Mesodermal cell (in vitro differentiated cells): ENCODE results near the gene LIPC.
A peak's percentile ranks its signal among the peaks of the same experiment; 100 is the strongest.

Source experiments
- H3K27ac ChIP-seq: 2 replicates; pipeline ENCODE4 v1.7.0; 2013; ENCODE audit warnings: mild to moderate bottlenecking, low read depth, low read length, moderate library complexity; ENCODE audit not compliant: severe bottlenecking
- H3K36me3 ChIP-seq: 2 replicates; pipeline ENCODE4 v1.7.1; 2013; ENCODE audit warnings: mild to moderate bottlenecking, low read length, moderate library complexity; ENCODE audit not compliant: control insufficient read depth, insufficient read depth
- H3K4me1 ChIP-seq: one replicate; pipeline ENCODE4 v1.7.1; 2013; ENCODE audit warnings: mild to moderate bottlenecking, low read length; ENCODE audit not compliant: insufficient read depth, control insufficient read depth, poor library complexity, severe bottlenecking
- H3K4me3 ChIP-seq: 2 replicates; pipeline ENCODE4 v1.7.0; 2013; ENCODE audit warnings: low read length, control low read depth, mild to moderate bottlenecking; ENCODE audit not compliant: insufficient read depth, poor library complexity, severe bottlenecking; ENCODE audit errors: extremely low read depth
- H3K9me3 ChIP-seq: 2 replicates; pipeline ENCODE4 v1.7.1; 2013; ENCODE audit warnings: mild to moderate bottlenecking, low read length, moderate library complexity; ENCODE audit not compliant: control insufficient read depth
- WGBS, 2 experiments: methylation state at CpG; one replicate each; pipeline ENCODE4 v1.1.5; 2013; ENCODE audit warnings: missing lambda C conversion rate in 2 of 2; ENCODE audit not compliant: insufficient coverage in 2 of 2; 5-methylcytosine and 5-hydroxymethylcytosine counted together

LIPC gene

DNA sequence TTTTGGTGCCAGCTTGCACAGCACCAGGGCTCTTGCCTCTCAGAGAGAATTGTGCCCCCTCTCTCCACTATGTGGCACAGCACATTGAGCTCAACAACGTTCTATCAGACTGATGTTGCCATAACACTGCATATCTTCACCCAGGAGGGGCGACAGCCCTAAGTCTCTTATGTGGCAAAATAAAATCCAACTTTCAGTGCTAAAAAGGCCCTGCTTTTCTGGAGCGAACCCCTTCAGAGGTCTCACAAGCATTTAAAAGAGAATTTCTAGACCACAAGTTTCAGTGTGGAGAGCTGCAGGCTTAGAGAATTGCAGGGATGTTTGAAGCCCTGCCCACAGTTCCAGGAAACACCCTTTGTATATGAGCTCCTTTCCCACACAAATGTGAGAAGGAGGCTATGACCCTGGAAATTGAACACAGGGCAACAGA lies 85.5 kb downstream of the LIPC start:
- H3K9me3 ChIP-seq, result no peaks in the 10 kb centered on the region
- 80 to 92% methylated on average over 2 of the region's 3 CpGs for WGBS, 2 experiments
- no peak overlapping the region for H3K4me3 ChIP-seq
- peaks cover 34% of the 10 kb centered on the region for H3K4me1 ChIP-seq
- H3K36me3 ChIP-seq, result no peaks in the 10 kb centered on the region
- no peak overlapping the region for H3K27ac ChIP-seq

DNA sequence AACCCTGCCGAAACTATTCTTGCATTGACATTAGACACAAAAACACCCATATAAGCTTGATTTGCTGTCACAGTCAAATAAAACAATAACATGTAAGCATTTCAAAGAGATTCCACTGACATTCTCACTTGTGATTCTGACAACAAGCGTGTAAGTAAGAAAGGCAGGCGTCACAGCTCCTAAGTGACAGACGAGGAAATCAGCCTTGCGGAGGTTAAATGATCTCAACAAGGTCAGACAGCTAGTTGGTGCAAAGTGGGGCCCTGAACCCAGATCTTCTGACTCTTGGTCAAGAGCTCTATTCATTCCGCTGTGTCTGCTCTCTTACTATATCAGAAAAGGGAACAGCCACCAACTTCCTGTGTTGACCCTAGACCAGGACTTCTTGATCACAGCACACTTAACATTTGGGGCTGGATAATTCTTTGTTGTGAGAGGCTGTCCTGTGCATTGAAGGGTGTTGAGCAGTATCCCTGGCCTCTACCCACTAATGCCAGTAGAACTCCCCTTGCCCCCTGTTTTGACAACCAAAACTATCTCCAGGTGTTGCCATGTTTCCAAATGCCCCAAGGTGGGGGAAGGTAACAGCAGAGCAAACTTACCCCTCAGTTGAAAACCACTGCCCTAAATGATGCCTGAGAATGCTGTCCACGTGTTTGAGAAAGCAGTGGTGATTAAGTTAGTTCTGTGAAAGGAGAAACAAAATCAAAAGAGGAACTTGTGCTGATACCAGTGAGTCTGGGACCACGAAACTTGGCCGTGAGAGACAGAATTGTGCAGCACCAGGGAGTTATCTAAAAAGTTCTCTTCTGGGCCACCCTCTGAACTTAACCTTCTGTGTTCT lies 86.1 kb downstream of the LIPC start:
- H3K36me3 ChIP-seq, result no peaks in the 10 kb centered on the region
- peaks cover 41% of the 10 kb centered on the region for H3K4me1 ChIP-seq
- WGBS, 2 experiments, result 84 to 88% methylated on average over 8 to 9 of the region's 9 CpGs
- H3K27ac ChIP-seq, result no peak overlapping the region
- H3K4me3 ChIP-seq, result no peak overlapping the region
- H3K9me3 ChIP-seq, result no peaks in the 10 kb centered on the region

DNA sequence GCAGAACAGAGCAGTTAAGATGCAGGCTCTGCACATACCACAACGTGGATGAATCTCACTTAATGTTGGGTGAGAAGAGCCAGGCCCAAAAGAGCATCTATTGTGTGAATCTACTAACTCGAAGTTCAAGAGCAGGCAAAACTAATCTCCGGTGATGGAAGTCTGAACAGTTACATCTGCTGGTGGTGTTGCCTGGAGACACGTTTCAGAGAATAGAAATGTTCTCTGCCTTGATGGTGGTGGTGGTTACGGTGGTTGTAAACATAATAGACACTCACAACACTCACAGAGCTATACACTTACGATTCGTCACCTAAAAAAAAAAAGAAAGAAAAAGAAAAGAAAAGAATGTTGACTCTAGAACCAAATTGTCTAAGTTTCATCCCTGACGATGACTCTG lies 86.8 kb downstream of the LIPC start:
- WGBS, 2 experiments, result 84 to 95% methylated on average over 2 to 3 of the region's 8 CpGs
- Histone ChIP-seq H3K4me1 (peaks cover 36% of the 10 kb centered on the region), H3K36me3 (no peaks in the 10 kb centered on the region), H3K9me3 (no peaks in the 10 kb centered on the region), H3K4me3 (no peak overlapping the region), H3K27ac (no peak overlapping the region)

DNA sequence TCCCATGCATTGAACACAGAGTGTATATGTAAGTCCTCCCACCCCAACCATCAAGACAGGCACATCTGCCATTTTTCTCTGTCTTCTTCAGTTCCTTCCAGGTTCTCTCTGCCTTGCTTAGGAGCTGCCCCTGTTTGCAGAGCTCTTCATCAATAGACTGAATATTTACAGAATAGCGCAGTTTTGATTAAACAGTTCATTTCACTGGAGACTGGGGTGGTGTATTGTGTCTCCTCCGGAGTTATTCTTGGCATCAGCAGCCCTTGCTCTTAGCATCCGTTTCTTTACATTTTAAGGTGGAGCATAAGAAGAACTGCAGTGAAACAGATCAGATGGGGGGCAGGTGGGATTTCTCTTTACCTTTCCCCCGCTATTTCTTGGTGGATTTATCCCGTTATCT lies 87.7 kb downstream of the LIPC start:
- H3K4me3 ChIP-seq, result no peak overlapping the region
- H3K9me3 ChIP-seq, result no peaks in the 10 kb centered on the region
- WGBS, 2 experiments, result 75 to 100% methylated on average over 2 to 4 of the region's 5 CpGs
- H3K27ac ChIP-seq, result no peak overlapping the region
- peaks cover 36% of the 10 kb centered on the region for H3K4me1 ChIP-seq
- H3K36me3 ChIP-seq, result no peaks in the 10 kb centered on the region

DNA sequence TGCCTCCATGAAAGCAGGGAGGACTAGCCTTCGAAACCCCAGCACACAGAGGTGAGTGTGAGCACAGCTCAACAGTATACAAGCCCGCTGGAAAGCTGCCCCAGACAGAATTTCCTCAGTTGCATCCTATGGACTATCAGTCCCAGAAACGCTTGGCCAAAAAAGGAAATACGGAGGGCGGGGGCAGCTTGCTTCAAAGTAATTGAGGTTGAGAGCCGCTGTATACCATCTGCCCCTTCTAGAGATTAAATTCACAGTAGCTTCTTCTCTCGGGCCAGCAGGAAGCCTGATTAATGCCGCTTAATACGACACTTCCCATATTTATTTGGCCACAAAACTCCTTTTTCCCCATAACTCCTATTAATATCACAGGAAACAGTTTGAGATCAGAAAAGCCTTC lies 88.7 kb downstream of the LIPC start:
- peak overlapping the region; percentile 81 for H3K27ac ChIP-seq
- H3K4me1 ChIP-seq, result peaks cover 36% of the 10 kb centered on the region
- 83 to 94% methylated on average over 5 to 8 of the region's 9 CpGs for WGBS, 2 experiments
- H3K4me3 ChIP-seq, result no peak overlapping the region
- H3K36me3 ChIP-seq, result no peaks in the 10 kb centered on the region
- H3K9me3 ChIP-seq, result no peaks in the 10 kb centered on the region

DNA sequence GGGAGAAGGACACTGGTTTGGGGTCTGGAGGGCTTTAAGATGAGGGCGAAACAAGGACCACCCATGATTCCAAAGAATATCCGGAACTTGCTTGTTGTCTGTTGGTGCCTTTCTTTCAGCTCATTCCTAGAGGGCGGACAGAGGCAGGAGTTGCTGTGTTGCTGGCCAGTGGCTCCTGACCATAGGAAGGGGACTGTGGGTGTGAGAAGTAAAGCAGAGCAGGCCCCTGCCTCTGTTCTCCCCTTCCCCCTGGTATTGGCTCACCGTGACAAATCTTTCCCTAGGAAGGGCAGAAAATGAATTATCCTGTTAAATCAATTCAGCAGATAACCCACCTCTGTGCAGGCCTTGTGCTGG lies 89.1 kb downstream of the LIPC start:
- no peaks in the 10 kb centered on the region for H3K36me3 ChIP-seq
- 59 to 72% methylated on average over 2 to 3 of the region's 4 CpGs for WGBS, 2 experiments
- H3K27ac ChIP-seq, result peak overlapping the region; percentile 81
- no peaks in the 10 kb centered on the region for H3K9me3 ChIP-seq
- H3K4me1 ChIP-seq, result peaks cover 36% of the 10 kb centered on the region
- H3K4me3 ChIP-seq, result no peak overlapping the region

DNA sequence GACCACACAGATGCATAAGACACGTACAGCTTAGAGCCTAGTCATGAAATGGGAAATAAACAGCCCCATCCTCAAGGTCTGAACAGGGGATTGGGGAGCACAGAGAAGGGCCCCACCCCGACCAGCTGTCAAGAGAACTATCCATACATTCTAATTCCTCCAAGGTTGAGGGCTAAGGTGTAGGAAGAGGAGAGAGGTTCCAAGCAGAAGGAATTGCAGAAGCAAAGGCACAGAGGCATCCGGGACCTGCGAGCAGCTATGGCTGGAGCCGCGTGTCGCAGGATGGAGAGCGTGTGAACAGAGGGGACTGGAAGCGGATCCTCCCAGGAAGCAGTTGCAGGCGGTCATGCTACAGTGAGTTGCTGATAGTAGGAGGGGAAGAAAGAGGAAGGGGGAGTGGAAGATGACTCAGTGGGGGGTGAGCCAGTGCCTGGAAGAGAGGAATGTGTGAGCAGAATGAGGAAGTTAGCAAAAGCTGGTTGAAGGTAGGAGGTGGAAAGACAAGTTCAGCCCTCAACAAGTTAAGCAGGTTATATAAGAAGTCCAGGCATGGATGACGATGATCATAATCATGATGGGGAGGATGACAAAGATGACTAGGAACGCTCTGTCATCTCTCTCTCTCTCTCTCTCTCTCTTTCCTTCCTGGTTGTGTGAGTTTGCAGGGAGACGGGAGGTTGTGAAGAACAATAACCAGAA lies 89.7 kb downstream of the LIPC start:
- H3K27ac ChIP-seq, result peak overlapping the region; percentile 81
- peaks cover 36% of the 10 kb centered on the region for H3K4me1 ChIP-seq
- H3K9me3 ChIP-seq, result no peaks in the 10 kb centered on the region
- H3K4me3 ChIP-seq, result no peak overlapping the region
- WGBS, 2 experiments, result 69 to 72% methylated on average over 9 of the region's 13 CpGs
- no peaks in the 10 kb centered on the region for H3K36me3 ChIP-seq

DNA sequence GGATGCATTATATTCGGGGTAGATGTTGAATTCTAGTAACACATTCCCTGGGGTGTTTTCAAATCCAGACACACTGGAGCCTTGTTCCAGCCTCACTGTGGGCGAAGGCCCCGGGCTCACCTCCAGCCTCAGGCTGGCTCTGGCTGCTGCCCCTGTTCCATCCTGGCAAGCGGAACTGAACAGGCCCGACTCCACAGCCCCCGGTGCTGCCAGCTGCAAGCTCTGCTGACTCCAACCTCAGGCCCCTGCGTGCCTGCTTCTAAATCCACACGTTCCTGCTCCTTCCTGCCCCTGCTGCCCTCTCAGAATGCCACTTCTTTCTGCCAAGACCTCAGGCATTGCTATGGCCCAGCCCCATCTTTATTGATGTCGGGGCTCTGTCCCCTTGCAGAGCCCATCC lies 90.6 kb downstream of the LIPC start:
- Histone ChIP-seq H3K9me3 (no peaks in the 10 kb centered on the region), H3K4me3 (no peak overlapping the region), H3K4me1 (peaks cover 33% of the 10 kb centered on the region), H3K36me3 (no peaks in the 10 kb centered on the region), H3K27ac (no peak overlapping the region)
- 93 to 98% methylated on average over 7 to 9 of the region's 9 CpGs for WGBS, 2 experiments

DNA sequence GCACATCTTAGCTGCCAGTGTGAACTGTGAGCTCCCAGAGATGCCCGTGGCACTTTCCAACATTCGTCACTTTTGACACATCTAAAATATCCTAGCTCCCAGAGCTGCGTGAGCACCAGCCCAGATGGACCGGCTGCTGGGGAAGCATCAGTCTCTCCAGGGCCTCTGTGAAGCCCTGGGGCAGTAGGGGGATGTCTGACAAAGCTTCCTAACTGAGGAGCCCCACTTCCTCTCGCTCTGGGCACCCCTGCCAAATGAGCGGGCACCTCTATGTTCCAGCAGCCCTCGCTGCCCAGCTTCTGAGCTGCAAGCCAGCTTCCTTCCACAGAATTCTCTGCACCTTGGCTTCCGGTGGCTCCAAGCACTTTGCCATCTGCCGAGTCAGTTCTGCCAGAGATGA lies 91.1 kb downstream of the LIPC start:
- no peaks in the 10 kb centered on the region for H3K9me3 ChIP-seq
- WGBS, 2 experiments, result 92 to 97% methylated on average over 6 to 7 of the region's 9 CpGs
- H3K36me3 ChIP-seq, result no peaks in the 10 kb centered on the region
- H3K4me1 ChIP-seq, result peaks cover 32% of the 10 kb centered on the region
- no peak overlapping the region for H3K4me3 ChIP-seq
- no peak overlapping the region for H3K27ac ChIP-seq

DNA sequence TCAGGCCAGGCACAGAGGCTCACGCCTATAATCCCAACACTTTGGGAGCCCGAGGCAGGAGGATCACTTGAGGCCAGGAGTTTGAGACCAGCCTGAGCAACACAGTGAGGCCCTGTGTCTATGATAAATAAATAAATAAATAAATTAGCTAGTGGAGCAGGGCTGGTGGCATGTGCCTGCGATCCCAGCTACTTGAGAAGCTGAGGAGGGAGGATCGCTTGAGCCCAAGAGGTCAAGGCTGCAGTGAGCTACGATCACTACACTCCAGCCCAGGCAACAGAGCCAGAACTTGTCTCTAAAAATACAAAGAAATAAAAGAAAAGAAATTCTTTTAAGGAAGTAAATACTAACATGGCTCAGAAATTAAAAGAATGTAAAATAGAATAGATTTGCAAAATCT lies 91.8 kb downstream of the LIPC start:
- 100% methylated on average over 2 of the region's 5 CpGs; no CpG with 5 or more reads in 1 of the 2 experiments for WGBS, 2 experiments
- Histone ChIP-seq H3K4me3 (no peak overlapping the region), H3K36me3 (no peaks in the 10 kb centered on the region), H3K27ac (no peak overlapping the region), H3K4me1 (peaks cover 32% of the 10 kb centered on the region), H3K9me3 (no peaks in the 10 kb centered on the region)

DNA sequence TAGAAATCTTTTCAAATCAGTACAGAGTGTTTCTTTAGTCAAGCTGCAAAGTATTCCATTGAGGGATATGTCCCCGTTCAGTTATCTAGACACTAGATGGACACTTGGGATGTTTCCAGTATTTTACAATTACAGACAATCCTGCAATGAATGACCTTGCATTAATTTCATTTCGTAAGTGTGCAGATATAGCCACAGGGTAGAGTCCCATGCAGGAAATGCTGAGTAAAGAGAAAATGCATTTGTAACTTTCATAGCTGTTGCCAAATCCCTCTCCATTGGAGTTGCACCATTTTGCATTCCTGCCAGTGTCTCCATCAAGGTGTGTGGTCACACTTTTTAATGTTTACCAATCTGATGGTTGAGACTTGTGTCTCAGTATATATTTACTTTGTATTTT lies 92.5 kb downstream of the LIPC start:
- H3K4me1 ChIP-seq, result peaks cover 32% of the 10 kb centered on the region
- 94 to 100% methylated on average over 1 to 2 of the region's 2 CpGs for WGBS, 2 experiments

More for the DNA sequence above, 92.5 kb downstream of the LIPC start:
- H3K27ac ChIP-seq, result no peak overlapping the region
- H3K36me3 ChIP-seq, result no peaks in the 10 kb centered on the region
- no peaks in the 10 kb centered on the region for H3K9me3 ChIP-seq
- no peak overlapping the region for H3K4me3 ChIP-seq
